WTC11 (cell line): Measurements from ENCODE around the gene IMMT. TPM values are rescaled to one million over a fixed set of nuclear protein-coding genes. Genes with fewer than 3 reads are reported as not detected.

ENCODE experiments used
- ATAC-seq: fragments of 200-7000 bp; cut with Tn5 transposase; 2 replicates; pipeline ENCODE4 v1.10.0; 2021; ENCODE audit warnings: mild to moderate bottlenecking, moderate library complexity
- CTCF ChIA-PET: fragments of 300-600 bp; sonication (Branson Sonifier 250); formaldehyde crosslinking; loops from one replicate; lab custom pipeline; 2021; ENCODE audit warnings: antibody characterized with exemption; lab: Charles Lee
- POLR2A ChIA-PET: fragments of 350-600 bp; sonication (Branson Sonifier 250); formaldehyde crosslinking; loops from one replicate; lab custom pipeline; 2021; ENCODE audit warnings: antibody characterized with exemption; lab: Charles Lee
- DNase-seq: peaks from one replicate; pipeline ENCODE4 v3.0.0; 2021; ENCODE audit warnings: low spot score
- H3K27ac Mint-ChIP-seq: 2 replicates; pipeline ENCODE4 v1.8.0; 2021; ENCODE audit warnings: mixed read lengths
- H3K27me3 Mint-ChIP-seq: 2 replicates; pipeline ENCODE4 v1.8.0; 2021; ENCODE audit warnings: low read depth, mild to moderate bottlenecking, moderate library complexity, mixed read lengths
- H3K36me3 Mint-ChIP-seq: 2 replicates; pipeline ENCODE4 v1.8.0; 2021; ENCODE audit warnings: mixed read lengths
- H3K4me1 Mint-ChIP-seq: 2 replicates; pipeline ENCODE4 v1.8.0; 2022; ENCODE audit warnings: mixed read lengths
- H3K4me3 Mint-ChIP-seq: 2 replicates; pipeline ENCODE4 v1.8.0; 2021; ENCODE audit warnings: mild to moderate bottlenecking, moderate library complexity, mixed read lengths
- H3K9me3 Mint-ChIP-seq: 2 replicates; pipeline ENCODE4 v1.8.0; 2021; ENCODE audit warnings: mixed read lengths
- AFF4 ChIP-seq: sonication (generic); formaldehyde crosslinking; IDR thresholded peaks from 2 replicates; pipeline ENCODE4 v1.8.1; 2023; ENCODE audit warnings: mild to moderate bottlenecking, missing genetic modification reagents, borderline replicate concordance
- ATF1 ChIP-seq: sonication (generic); formaldehyde crosslinking; IDR thresholded peaks from 2 replicates; pipeline ENCODE4 v1.8.1; 2023; ENCODE audit warnings: mild to moderate bottlenecking, moderate library complexity, missing genetic modification reagents
- ETV6 ChIP-seq: sonication (generic); formaldehyde crosslinking; IDR thresholded peaks from 2 replicates; pipeline ENCODE4 v1.8.1; 2022; ENCODE audit warnings: mild to moderate bottlenecking, missing genetic modification reagents
- FOXP4 ChIP-seq: sonication (generic); formaldehyde crosslinking; IDR thresholded peaks from 2 replicates; pipeline ENCODE4 v1.8.0; 2022; ENCODE audit warnings: mild to moderate bottlenecking, missing genetic modification reagents
- HMGXB4 ChIP-seq: sonication (generic); formaldehyde crosslinking; IDR thresholded peaks from 2 replicates; pipeline ENCODE4 v1.8.1; 2023; ENCODE audit warnings: mild to moderate bottlenecking, moderate library complexity, missing genetic modification reagents
- PRDM15 ChIP-seq: sonication (generic); formaldehyde crosslinking; IDR thresholded peaks from 2 replicates; pipeline ENCODE4 v1.8.0; 2022; ENCODE audit warnings: missing genetic modification reagents
- SMAD3 ChIP-seq: sonication (generic); formaldehyde crosslinking; IDR thresholded peaks from 2 replicates; pipeline ENCODE4 v1.8.0; 2022; ENCODE audit warnings: missing genetic modification reagents, mild to moderate bottlenecking, borderline replicate concordance
- STAT6 ChIP-seq: sonication (generic); formaldehyde crosslinking; conservative IDR thresholded peaks from 2 replicates; pipeline ENCODE4 v1.8.1; 2023; ENCODE audit warnings: mild to moderate bottlenecking, low read depth, missing genetic modification reagents, moderate library complexity
- ZBTB21 ChIP-seq: sonication (generic); formaldehyde crosslinking; IDR thresholded peaks from 2 replicates; pipeline ENCODE4 v1.8.1; 2023; ENCODE audit warnings: mild to moderate bottlenecking, missing genetic modification reagents, borderline replicate concordance
- ZNF121 ChIP-seq: sonication (generic); formaldehyde crosslinking; IDR thresholded peaks from 2 replicates; pipeline ENCODE4 v1.8.0; 2023; ENCODE audit warnings: missing genetic modification reagents
- ZNF512 ChIP-seq: sonication (generic); formaldehyde crosslinking; IDR thresholded peaks from 2 replicates; pipeline ENCODE4 v1.8.1; 2022; ENCODE audit warnings: missing genetic modification reagents, borderline replicate concordance
- total RNA-seq: library from RNA; stranded (reverse); gene quantifications from 3 replicates; pipeline ENCODE4 v1.2.3, GENCODE V29; 2021

IMMT gene
- total RNA-seq, 1 experiment from 2014 or later, result 102 TPM

GRCh38 chr2:86174445-86174844 lies 20.8 kb downstream of the IMMT start (continued):
- TF ChIP-seq ZNF512 (CRISPR knock-in tag) (no peak), HMGXB4 (CRISPR knock-in tag) (no peak), FOXP4 (CRISPR knock-in tag) (no peak), ATF1 (CRISPR knock-in tag) (no peak), AFF4 (CRISPR knock-in tag) (no peak)

- ATAC-seq (no peak), DNase-seq (no peak)
- peaks cover 42% of the 10 kb centered on the region for H3K36me3 Mint-ChIP-seq
- H3K4me1 Mint-ChIP-seq, result no peaks in the 10 kb centered on the region
- H3K27ac Mint-ChIP-seq, result peak overlapping the region; percentile 32; the same call in 1 of the 2 replicates
- no peak overlapping the region for H3K4me3 Mint-ChIP-seq
- CTCF ChIA-PET, result no interaction called here
- no peaks in the 10 kb centered on the region for H3K27me3 Mint-ChIP-seq
- no peaks in the 10 kb centered on the region for H3K9me3 Mint-ChIP-seq
- POLR2A ChIA-PET, result no interaction called here
- TF ChIP-seq ZNF121, result no peak
- no peak for TF ChIP-seq ETV6 (CRISPR knock-in tag)
- no peak for TF ChIP-seq ZBTB21 (CRISPR knock-in tag)
- no peak for TF ChIP-seq SMAD3
- no peak for TF ChIP-seq PRDM15
- no peak for TF ChIP-seq STAT6 (CRISPR knock-in tag)
Observed at GRCh38 chr2:86172610-86173009, 22.7 kb downstream of the IMMT start.
